KMS-11 (cell line): ENCODE results near the gene AP2M1.

ENCODE experiments used
- H2AFZ ChIP-seq: fragments of 200-600 bp; sonication (generic); 2 replicates; pipeline ENCODE4 v1.6.1; 2016; ENCODE audit warnings: antibody characterized with exemption, mixed run types, low read depth
- H3K27ac ChIP-seq: fragments of 200-600 bp; sonication (generic); 2 replicates; pipeline ENCODE4 v1.6.1; 2016; ENCODE audit warnings: mild to moderate bottlenecking, mixed run types
- H3K27me3 ChIP-seq: fragments of 200-600 bp; sonication (generic); 2 replicates; pipeline ENCODE4 v1.6.1; 2017; ENCODE audit warnings: mild to moderate bottlenecking, low read depth, mixed run types, moderate library complexity; ENCODE audit not compliant: insufficient read depth
- H3K36me3 ChIP-seq: fragments of 200-600 bp; sonication (generic); 2 replicates; pipeline ENCODE4 v1.6.1; 2017; ENCODE audit warnings: mild to moderate bottlenecking, mixed run types; ENCODE audit not compliant: insufficient read depth
- H3K4me1 ChIP-seq: fragments of 200-600 bp; sonication (generic); 2 replicates; pipeline ENCODE4 v1.6.1; 2016; ENCODE audit warnings: mild to moderate bottlenecking, low read depth, mixed run types; ENCODE audit not compliant: poor library complexity, severe bottlenecking
- H3K4me2 ChIP-seq: fragments of 200-600 bp; sonication (generic); 2 replicates; pipeline ENCODE4 v1.7.0; 2016; ENCODE audit warnings: mild to moderate bottlenecking, mixed run types
- H3K4me3 ChIP-seq: fragments of 200-600 bp; sonication (generic); IDR thresholded peaks from 2 replicates; pipeline ENCODE4 v1.6.1; 2017; ENCODE audit warnings: low read depth, low read length, mixed read lengths; ENCODE audit not compliant: insufficient read depth
- H3K79me2 ChIP-seq: fragments of 200-600 bp; sonication (generic); 2 replicates; pipeline ENCODE4 v1.6.1; 2016; ENCODE audit warnings: low read depth, mixed run types; ENCODE audit not compliant: insufficient read depth
- H3K9ac ChIP-seq: fragments of 200-600 bp; sonication (generic); 2 replicates; pipeline ENCODE4 v1.6.1; 2016; ENCODE audit warnings: mild to moderate bottlenecking, mixed run types
- H4K20me1 ChIP-seq: fragments of 200-600 bp; sonication (generic); 2 replicates; pipeline ENCODE4 v1.6.1; 2016; ENCODE audit warnings: mild to moderate bottlenecking, mixed run types; ENCODE audit not compliant: insufficient read depth
- TF ChIP-seq, protein P1 (sequence below): fragments of 200-600 bp; sonication (generic); conservative IDR thresholded peaks from 2 replicates; pipeline ENCODE4 v1.6.1; 2017; ENCODE audit warnings: low read depth, mild to moderate bottlenecking, antibody characterized with exemption, low read length, moderate library complexity, mixed read lengths

The AP2M1 gene

GRCh38 chr3:184133840-184134745 lies 40.6 kb upstream of the AP2M1 start:
- H3K27ac ChIP-seq = peak overlapping the region; percentile 71

DNA sequence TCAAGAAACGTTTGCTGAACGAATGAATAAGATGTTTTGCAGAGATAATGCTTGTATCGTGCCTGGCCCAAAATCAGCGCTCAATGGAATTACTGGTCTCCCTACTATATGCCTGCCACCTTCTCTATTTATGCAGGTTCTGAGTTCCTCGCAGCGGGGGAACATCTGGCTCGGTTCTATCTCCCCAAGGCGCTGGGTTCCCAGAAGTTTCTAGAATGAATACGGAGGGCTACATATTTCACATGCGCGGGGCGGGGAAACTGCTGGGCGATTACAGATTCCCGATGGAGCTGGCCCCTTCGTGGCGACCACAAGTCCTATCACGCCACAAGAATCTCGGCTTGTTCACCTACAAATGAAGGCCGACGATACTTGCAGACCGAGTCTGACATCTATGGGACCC lies 39.9 kb upstream of the AP2M1 start:
- Histone ChIP-seq H3K27me3 (no peaks in the 10 kb centered on the region), H3K4me3 (peak overlapping the region; percentile 74), H3K27ac (peak overlapping the region; percentile 71), H3K9ac (peak overlapping the region; percentile 91), H3K79me2 (peaks cover 40% of the 10 kb centered on the region), H4K20me1 (no peaks in the 10 kb centered on the region), H3K4me1 (peaks cover 24% of the 10 kb centered on the region), H3K4me2 (peak overlapping the region; percentile 88), H2AFZ (peak overlapping the region; percentile 94), H3K36me3 (no peaks in the 10 kb centered on the region)
- TF ChIP-seq, protein P1, sequence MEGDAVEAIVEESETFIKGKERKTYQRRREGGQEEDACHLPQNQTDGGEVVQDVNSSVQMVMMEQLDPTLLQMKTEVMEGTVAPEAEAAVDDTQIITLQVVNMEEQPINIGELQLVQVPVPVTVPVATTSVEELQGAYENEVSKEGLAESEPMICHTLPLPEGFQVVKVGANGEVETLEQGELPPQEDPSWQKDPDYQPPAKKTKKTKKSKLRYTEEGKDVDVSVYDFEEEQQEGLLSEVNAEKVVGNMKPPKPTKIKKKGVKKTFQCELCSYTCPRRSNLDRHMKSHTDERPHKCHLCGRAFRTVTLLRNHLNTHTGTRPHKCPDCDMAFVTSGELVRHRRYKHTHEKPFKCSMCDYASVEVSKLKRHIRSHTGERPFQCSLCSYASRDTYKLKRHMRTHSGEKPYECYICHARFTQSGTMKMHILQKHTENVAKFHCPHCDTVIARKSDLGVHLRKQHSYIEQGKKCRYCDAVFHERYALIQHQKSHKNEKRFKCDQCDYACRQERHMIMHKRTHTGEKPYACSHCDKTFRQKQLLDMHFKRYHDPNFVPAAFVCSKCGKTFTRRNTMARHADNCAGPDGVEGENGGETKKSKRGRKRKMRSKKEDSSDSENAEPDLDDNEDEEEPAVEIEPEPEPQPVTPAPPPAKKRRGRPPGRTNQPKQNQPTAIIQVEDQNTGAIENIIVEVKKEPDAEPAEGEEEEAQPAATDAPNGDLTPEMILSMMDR = no peak

More at GRCh38 chr3:184133840-184134745, 40.6 kb upstream of the AP2M1 start:
- TF ChIP-seq, protein P1 = no peak
- H3K27me3 ChIP-seq = no peaks in the 10 kb centered on the region
- no peaks in the 10 kb centered on the region for H3K36me3 ChIP-seq
- peak overlapping the region; percentile 74 for H3K4me3 ChIP-seq
- H3K9ac ChIP-seq = peak overlapping the region; percentile 91; the same call in 1 of the 2 replicates
- H3K79me2 ChIP-seq = peaks cover 40% of the 10 kb centered on the region
- H2AFZ ChIP-seq = peak overlapping the region; percentile 94
- H3K4me2 ChIP-seq = peak overlapping the region; percentile 88
- H4K20me1 ChIP-seq = no peaks in the 10 kb centered on the region
- H3K4me1 ChIP-seq = peaks cover 24% of the 10 kb centered on the region

DNA sequence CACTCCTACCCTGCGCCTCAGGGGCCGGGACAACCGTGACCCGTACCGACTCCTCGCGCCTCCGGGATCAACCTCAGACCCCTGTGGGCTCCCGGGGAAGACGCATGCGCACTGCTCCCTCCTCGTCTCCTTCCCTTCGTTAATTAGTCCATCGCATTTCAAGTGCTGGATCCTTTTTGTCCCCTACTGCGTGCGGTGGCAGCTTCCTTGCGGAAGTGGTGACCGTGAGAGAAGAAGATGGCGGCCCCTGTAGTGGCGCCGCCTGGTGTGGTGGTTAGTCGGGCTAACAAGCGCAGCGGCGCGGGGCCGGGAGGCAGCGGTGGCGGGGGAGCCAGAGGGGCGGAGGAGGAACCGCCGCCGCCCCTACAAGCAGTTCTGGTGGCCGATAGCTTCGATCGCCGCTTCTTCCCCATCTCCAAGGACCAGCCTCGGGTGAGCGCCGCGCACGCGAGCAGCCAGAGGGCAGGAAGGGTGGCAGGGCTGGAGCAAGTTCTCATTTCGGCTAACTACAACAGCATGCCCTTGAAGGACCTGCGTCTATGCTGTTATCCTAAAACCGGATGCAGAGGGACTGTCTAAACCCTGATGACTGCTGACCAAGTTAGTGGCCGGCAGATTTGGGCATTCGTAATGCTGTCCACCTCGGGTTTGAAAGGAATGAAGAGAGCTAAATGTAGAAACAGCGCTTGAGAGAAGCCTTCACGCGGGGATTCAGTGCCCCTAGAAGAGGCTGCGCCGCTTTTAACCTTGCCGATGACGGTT lies 39.3 kb upstream of the AP2M1 start, which contains the start of gene EIF2B5:
TSS of gene EIF2B5 (plus strand) at position 210 of the 762 bp plus-strand sequence. CDS start at position 238, 28 bp downstream.
- Histone ChIP-seq H3K36me3 (no peaks in the 10 kb centered on the region), H2AFZ (peak within 1 kb of the TSS; percentile 94), H3K27ac (peak within 1 kb of the TSS; percentile 71), H3K4me3 (peak within 1 kb of the TSS; percentile 74), H4K20me1 (no peaks in the 10 kb centered on the region), H3K79me2 (peaks cover 44% of the 10 kb centered on the region), H3K27me3 (no peaks in the 10 kb centered on the region), H3K9ac (peak within 1 kb of the TSS; percentile 91), H3K4me1 (peaks cover 24% of the 10 kb centered on the region), H3K4me2 (peak within 1 kb of the TSS; percentile 88)
- TF ChIP-seq, protein P1 = 0 out of 2 replicates have a peak, but pooled peaks have one; percentile 32

GRCh38 chr3:184135911-184136260 lies 38.8 kb upstream of the AP2M1 start:
- H3K4me1 ChIP-seq = peaks cover 24% of the 10 kb centered on the region
- H3K4me3 ChIP-seq = peak overlapping the region; percentile 71
- H4K20me1 ChIP-seq = no peaks in the 10 kb centered on the region
- TF ChIP-seq, protein P1 = no peak
- H2AFZ ChIP-seq = peak overlapping the region; percentile 94
- peak overlapping the region; percentile 88 for H3K4me2 ChIP-seq
- H3K36me3 ChIP-seq = no peaks in the 10 kb centered on the region
- peaks cover 47% of the 10 kb centered on the region for H3K79me2 ChIP-seq
- peak overlapping the region; percentile 71 for H3K27ac ChIP-seq
- H3K9ac ChIP-seq = peak overlapping the region; percentile 91
- no peaks in the 10 kb centered on the region for H3K27me3 ChIP-seq
